ENCODE measurements around the gene CCDC149. TPM values are rescaled to one million over a fixed set of nuclear protein-coding genes. Genes with fewer than 3 reads are reported as not detected.

CCDC149 gene
- total and polyA plus RNA-seq, 2 donors (not counting 1 experiment from before 2014, with no cell fraction given), result not detected

GRCh38 chr4:24933684-24934275, 20.9 kb upstream of the CCDC149 start:
- no peaks in the 10 kb centered on the region for H3K36me3 ChIP-seq (replicated peaks in 1 of 2; ENCODE audit: control extremely low read depth in 1 of 2, control insufficient read depth in 1 of 2, extremely low read depth in 1 of 2, insufficient read depth in 2 of 2, low read length in 1 of 2)
- no peak overlapping the region for H3K27ac ChIP-seq (ENCODE audit: low read length in 2 of 2)
- TF ChIP-seq EZH2 (IDR thresholded peaks at IDR 0.05; ENCODE audit: borderline replicate concordance, insufficient read depth, low read depth, low read length, poor library complexity, severe bottlenecking) (no peak), CTCF (IDR thresholded peaks at IDR 0.05) (no peak)
- 82% methylated on average over 1 of the region's 1 CpG for WGBS (ENCODE audit: insufficient coverage)
- H4K20me1 ChIP-seq (ENCODE audit: control insufficient read depth, insufficient read depth, low read length, poor library complexity, severe bottlenecking), result no peaks in the 10 kb centered on the region
- H3K9ac ChIP-seq (ENCODE audit: low read length), result no peak overlapping the region
- DNase-seq, result no peak
- CTCF ChIA-PET, result no interaction called here
- no peak overlapping the region for H3K27ac Mint-ChIP-seq
- POLR2A ChIA-PET, result no interaction called here
- intact Hi-C loops (cut with micrococcal nuclease), result no loop called here
- H3K9me3 ChIP-seq (ENCODE audit: control extremely low read depth in 1 of 3, control insufficient read depth in 2 of 3, insufficient read depth in 1 of 3, low read length in 2 of 3), result peaks cover 0 to 6% (median 1%) of the 10 kb centered on the region in 3 donors
- H2AFZ ChIP-seq (ENCODE audit: insufficient read depth, low read depth, low read length, poor library complexity, severe bottlenecking), result no peak overlapping the region
- no peak overlapping the region for H3K4me3 Mint-ChIP-seq
- H3K27me3 ChIP-seq (replicated peaks in 1 of 4; ENCODE audit: control extremely low read depth in 1 of 4, control insufficient read depth in 3 of 4, insufficient read depth in 4 of 4, low read length in 3 of 4), result no peaks in the 10 kb centered on the region
- H3K79me2 ChIP-seq (ENCODE audit: control insufficient read depth, insufficient read depth, low read length), result no peaks in the 10 kb centered on the region
- H3K4me1 Mint-ChIP-seq, result no peaks in the 10 kb centered on the region
- no peak for ATAC-seq (ENCODE audit: low read depth)
- H3K9me3 Mint-ChIP-seq (ENCODE audit: insufficient read depth), result peaks cover 4% of the 10 kb centered on the region
- no peaks in the 10 kb centered on the region for H3K4me1 ChIP-seq (ENCODE audit: control insufficient read depth in 2 of 2, insufficient read depth in 2 of 2, low read length in 2 of 2)
- H3K27me3 Mint-ChIP-seq, result peaks cover 7% of the 10 kb centered on the region
- no peak overlapping the region for H3K4me3 ChIP-seq (ENCODE audit: control extremely low read depth in 1 of 5, extremely low read depth in 1 of 5, insufficient read depth in 1 of 5, low read depth in 2 of 5, low read length in 4 of 5)
- no peak overlapping the region for H3K4me2 ChIP-seq (replicated peaks; ENCODE audit: low read depth, low read length, poor library complexity, severe bottlenecking)

GRCh38 chr4:24932515-24933225, 19.8 kb upstream of the CCDC149 start:
- H3K4me1 Mint-ChIP-seq, result no peaks in the 10 kb centered on the region
- no peak overlapping the region for H3K4me3 ChIP-seq (ENCODE audit: control extremely low read depth in 1 of 5, extremely low read depth in 1 of 5, insufficient read depth in 1 of 5, low read depth in 2 of 5, low read length in 4 of 5)
- DNase-seq (no peak), ATAC-seq (ENCODE audit: low read depth) (no peak)
- no peaks in the 10 kb centered on the region for H3K36me3 ChIP-seq (replicated peaks in 1 of 2; ENCODE audit: control extremely low read depth in 1 of 2, control insufficient read depth in 1 of 2, extremely low read depth in 1 of 2, insufficient read depth in 2 of 2, low read length in 1 of 2)
- H3K79me2 ChIP-seq (ENCODE audit: control insufficient read depth, insufficient read depth, low read length), result no peaks in the 10 kb centered on the region
- H3K27ac ChIP-seq (ENCODE audit: low read length in 2 of 2), result no peak overlapping the region
- H3K4me3 Mint-ChIP-seq, result no peak overlapping the region
- no peaks in the 10 kb centered on the region for H4K20me1 ChIP-seq (ENCODE audit: control insufficient read depth, insufficient read depth, low read length, poor library complexity, severe bottlenecking)
- H3K9me3 Mint-ChIP-seq (ENCODE audit: insufficient read depth), result peaks cover 2% of the 10 kb centered on the region
- H3K27ac Mint-ChIP-seq, result no peak overlapping the region
- H3K27me3 Mint-ChIP-seq, result peaks cover 7% of the 10 kb centered on the region
- H2AFZ ChIP-seq (ENCODE audit: insufficient read depth, low read depth, low read length, poor library complexity, severe bottlenecking), result no peak overlapping the region
- intact Hi-C loops (cut with micrococcal nuclease), result no loop called here
- TF ChIP-seq CTCF (IDR thresholded peaks at IDR 0.05), result no peak
- TF ChIP-seq EZH2 (IDR thresholded peaks at IDR 0.05; ENCODE audit: borderline replicate concordance, insufficient read depth, low read depth, low read length, poor library complexity, severe bottlenecking), result no peak
- no CpG with 5 or more reads among the region's 2 CpGs for WGBS (ENCODE audit: insufficient coverage)
- no peak overlapping the region for H3K4me2 ChIP-seq (replicated peaks; ENCODE audit: low read depth, low read length, poor library complexity, severe bottlenecking)
- peaks cover 0 to 1% (median 0%) of the 10 kb centered on the region in 3 donors for H3K9me3 ChIP-seq (ENCODE audit: control extremely low read depth in 1 of 3, control insufficient read depth in 2 of 3, insufficient read depth in 1 of 3, low read length in 2 of 3)
- H3K4me1 ChIP-seq (ENCODE audit: control insufficient read depth in 2 of 2, insufficient read depth in 2 of 2, low read length in 2 of 2), result no peaks in the 10 kb centered on the region
- no peak overlapping the region for H3K9ac ChIP-seq (ENCODE audit: low read length)
- CTCF ChIA-PET, result no interaction called here
- POLR2A ChIA-PET, result no interaction called here
- no peaks in the 10 kb centered on the region for H3K27me3 ChIP-seq (replicated peaks in 1 of 4; ENCODE audit: control extremely low read depth in 1 of 4, control insufficient read depth in 3 of 4, insufficient read depth in 4 of 4, low read length in 3 of 4)
